ENCODE results near the gene SLC1A1.
"Not testable (repeated sequence)": the region's sequence is repeated elsewhere in the genome, so short reads cannot be mapped to it uniquely, and the experiment has no call there.

Gene SLC1A1

DNA sequence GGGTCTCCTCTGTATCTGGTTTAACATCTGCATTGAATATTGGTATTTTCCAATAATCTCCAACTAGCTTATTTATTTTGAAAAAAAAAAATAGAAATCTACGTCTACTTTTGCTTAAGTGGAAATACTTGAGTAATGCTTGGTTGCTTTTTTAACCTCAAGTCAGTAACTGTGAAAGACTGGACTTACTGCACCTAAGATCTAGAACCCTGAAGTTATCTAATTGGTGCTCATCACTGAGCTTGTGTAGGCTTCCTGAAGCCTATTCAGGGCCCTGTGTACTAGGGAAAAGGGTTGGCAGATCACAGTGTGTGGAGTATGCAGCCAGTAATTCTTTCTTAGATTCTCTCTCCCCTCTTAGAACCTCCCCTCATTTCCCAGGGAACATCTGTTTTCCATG is 16.2 kb downstream of the SLC1A1 start:
- no peak for DNase-seq (ENCODE audit: low spot score)

GRCh38 chr9:4507306-4508130 is 17.2 kb downstream of the SLC1A1 start:
- DNase-seq (ENCODE audit: low spot score) = no peak

GRCh38 chr9:4508246-4508906 is 18.1 kb downstream of the SLC1A1 start:
- DNase-seq (ENCODE audit: low spot score) = no peak

DNA sequence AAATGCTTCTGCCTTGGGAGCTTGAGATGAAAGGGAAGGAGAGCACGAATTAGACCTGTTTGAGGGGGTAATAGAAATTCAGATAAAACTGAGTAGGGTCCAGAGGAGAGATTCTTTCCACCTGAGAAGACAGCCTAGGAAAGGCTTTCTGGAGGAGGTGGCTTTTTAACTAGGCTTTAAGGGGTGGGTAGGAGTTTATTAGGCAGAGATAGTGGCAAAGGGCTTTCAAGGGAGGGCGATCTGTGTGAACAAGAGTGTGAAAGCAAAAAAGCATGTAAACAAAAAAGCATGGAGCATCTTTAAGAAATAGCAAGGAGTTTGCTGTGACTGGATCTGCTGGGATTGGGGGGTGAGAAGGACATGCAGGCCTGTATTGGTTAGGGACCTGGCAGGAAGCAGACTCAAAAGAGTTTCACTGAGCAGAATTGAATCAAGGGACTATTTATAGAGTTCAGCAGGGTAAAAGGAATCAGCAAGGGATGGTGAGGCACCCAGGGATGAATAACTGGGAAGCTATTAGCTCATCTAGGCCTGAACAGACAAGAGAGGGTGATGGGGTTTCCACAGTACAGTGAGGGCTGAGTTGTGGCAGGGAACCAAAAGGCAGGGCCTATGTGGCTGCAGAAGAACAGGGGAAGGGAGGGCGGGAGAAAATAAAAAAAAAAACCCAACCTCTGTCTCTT is 18.8 kb downstream of the SLC1A1 start:
- DNase-seq (ENCODE audit: low spot score) = no peak

DNA sequence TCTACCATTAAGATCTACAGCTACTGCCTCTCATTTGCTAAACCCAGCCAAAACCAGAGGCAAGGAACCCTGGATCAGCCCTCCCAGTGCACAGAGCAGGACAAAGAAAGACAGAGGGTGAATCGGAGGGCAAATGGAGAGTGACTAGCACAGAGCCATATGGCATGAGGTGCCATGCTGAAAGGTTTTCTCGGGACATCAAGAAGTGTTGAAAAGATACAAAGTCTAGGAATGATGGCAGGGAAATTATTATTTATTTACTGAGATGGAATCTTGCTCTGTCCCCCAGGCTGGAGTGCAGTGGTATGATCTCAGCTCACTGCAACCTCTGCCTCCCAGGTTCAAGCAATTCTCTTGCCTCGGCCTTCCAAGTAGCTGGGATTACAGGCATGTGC is 19.3 kb downstream of the SLC1A1 start:
- DNase-seq (ENCODE audit: low spot score) = no peak

GRCh38 chr9:4510546-4511322 is 20.5 kb downstream of the SLC1A1 start:
- DNase-seq (ENCODE audit: low spot score) = no peak

GRCh38 chr9:4514252-4515128 is 24.2 kb downstream of the SLC1A1 start:
- no peak for DNase-seq (ENCODE audit: low spot score)

DNA sequence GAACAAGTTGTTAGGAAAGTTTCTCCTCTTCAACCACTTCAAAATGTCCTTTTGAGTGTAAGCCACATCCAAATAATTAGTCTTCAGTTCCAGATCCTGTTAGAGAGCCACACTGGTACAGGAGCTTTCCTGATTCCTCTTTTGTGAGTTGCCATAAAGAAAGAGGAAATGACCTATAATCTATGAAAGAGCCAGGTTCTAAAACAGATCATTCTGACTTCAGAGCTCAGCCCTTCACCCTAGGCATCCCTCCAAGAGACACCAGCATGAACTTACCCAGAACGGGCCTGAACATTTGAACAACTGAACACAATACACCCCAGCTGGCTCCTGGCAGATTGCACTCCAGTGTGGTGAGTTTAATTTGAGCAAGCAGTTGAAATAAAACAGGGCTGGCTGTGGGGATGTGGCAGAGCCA is 25.7 kb downstream of the SLC1A1 start:
- no peak for DNase-seq (ENCODE audit: low spot score)

DNA sequence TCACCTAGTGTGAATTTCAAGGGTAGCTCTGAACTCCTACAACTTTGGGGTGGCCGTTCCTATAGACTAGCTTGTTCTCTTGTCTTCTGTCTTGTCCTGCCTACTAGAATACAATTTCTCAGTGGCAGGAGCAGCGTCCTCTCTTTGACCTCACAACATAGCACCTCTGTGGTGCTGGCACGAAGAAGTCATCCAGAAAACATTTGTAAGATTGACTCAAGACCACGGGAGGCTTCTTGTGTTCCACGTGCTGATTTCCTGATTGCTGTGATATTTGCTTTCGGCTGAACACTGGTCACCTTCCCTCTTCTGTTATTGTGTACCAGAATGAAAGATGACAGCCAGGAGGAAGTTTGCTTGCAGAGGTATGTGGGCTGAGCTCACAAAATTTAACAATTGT is 27.0 kb downstream of the SLC1A1 start:
- no peak for DNase-seq (ENCODE audit: low spot score)

DNA sequence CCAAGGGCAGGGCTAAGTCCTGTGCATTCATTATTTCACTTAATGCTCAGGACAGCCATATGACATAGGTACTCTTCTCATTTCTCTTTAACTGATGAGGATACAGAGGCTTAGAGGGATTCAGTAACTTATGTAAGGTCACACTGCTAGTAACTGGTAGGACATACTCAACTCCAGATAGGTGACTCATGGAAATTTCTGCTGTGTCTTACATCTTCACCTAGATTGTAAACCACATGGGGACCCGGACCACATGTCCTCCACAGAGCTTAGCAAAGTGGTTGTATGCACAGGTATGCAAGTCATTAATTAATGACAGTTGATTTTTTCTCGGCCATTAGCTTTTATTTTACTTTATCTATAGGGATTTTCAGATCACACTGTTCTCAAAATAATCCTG is 29.3 kb downstream of the SLC1A1 start:
- DNase-seq (ENCODE audit: low spot score) = no peak

GRCh38 chr9:4520055-4520454 is 29.8 kb downstream of the SLC1A1 start:
- no peak for DNase-seq (ENCODE audit: low spot score)

GRCh38 chr9:4530375-4530774 is 40.1 kb downstream of the SLC1A1 start:
- DNase-seq (ENCODE audit: low spot score) = no peak

GRCh38 chr9:4530831-4531230 is 40.6 kb downstream of the SLC1A1 start:
- not testable (repeated sequence) for DNase-seq (ENCODE audit: low spot score)

DNA sequence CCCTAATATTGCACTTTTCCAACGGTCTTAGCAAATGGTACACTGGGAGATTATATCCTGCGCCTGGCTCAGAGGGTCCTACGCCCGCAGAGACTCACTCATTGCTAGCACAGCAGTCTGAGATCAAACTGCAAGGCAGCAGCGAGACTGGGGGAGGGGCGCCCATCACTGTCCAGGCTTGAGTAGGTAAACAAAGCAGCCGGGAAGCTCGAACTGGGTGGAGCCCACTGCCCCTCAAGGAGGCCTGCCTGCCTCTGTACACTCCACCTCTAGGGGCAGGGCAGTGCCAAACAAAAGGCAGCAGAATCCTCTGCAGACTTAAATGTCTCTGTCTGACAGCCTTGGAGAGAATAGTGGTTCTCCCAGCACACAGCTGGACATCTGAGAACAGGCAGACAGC is 41.1 kb downstream of the SLC1A1 start:
- not testable (repeated sequence) for DNase-seq (ENCODE audit: low spot score)

DNA sequence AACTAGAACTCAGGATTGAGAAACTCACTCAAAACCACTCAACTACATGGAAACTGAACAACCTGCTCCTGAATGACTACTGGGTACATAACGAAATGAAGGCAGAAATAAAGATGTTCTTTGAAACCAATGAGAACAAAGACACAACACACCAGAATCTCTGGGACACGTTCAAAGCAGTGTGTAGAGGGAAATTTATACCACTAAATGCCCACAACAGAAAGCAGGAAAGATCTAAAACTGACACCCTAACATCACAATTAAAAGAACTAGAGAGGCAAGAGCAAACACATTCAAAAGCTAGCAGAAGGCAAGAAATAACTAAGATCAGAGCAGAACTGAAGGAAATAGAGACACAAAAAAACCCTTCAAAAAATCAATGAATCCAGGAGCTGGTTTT is 43.6 kb downstream of the SLC1A1 start:
- DNase-seq (ENCODE audit: low spot score) = not testable (repeated sequence)

- not testable (repeated sequence) for DNase-seq (ENCODE audit: low spot score)
Measured at GRCh38 chr9:4536196-4536595, 45.9 kb downstream of the SLC1A1 start.

GRCh38 chr9:4537581-4537980 is 47.3 kb downstream of the SLC1A1 start:
- no peak for DNase-seq (ENCODE audit: low spot score)

DNA sequence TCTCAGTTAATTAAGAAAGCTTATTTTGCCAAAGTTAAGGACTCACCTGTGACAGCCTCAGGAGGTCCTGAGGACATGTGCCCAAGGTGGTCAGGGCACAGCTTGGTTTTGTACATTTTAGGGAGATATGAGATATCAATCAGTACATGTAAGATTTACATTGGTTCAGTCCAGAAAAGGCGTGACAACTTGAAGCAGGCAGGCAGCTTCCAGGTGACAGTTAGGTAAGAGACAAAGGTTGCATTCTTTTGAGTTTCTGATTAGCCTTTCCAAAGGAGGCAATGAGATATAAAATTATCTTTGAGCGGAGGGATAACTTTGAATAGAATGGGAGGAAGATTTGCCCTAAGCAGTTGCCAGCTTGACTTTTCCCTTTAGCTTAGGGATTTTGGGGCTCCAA is 47.8 kb downstream of the SLC1A1 start:
- DNase-seq (ENCODE audit: low spot score) = no peak

- no peak for DNase-seq (ENCODE audit: low spot score)
Measured at GRCh38 chr9:4538621-4539020, 48.4 kb downstream of the SLC1A1 start.

DNA sequence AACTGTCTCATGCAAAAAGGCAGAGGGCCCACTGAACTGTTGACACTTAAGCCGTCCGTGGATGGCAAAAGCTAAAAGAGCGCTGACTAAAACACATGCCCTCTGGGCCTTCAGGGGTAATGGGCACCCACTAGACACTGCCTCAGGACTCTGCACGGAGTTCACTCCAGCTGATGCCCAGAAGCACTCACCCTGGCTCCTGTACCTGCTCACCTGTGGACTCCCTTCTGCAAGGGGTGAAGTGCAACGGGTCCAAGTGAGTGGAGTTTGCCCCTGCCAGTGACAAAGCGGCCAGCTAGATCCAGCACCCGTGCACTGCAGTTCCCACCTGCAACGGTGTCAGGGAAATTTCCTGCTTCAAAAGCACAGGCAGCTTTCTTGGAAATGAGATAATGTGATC is 50.2 kb downstream of the SLC1A1 start:
- no peak for DNase-seq (ENCODE audit: low spot score)

GRCh38 chr9:4541281-4541680 is 51.0 kb downstream of the SLC1A1 start:
- no peak for DNase-seq (ENCODE audit: low spot score)
